ENCODE measurements around the gene CDC34.

The CDC34 gene

GRCh38 chr19:497869-498510 is 33.6 kb upstream of the CDC34 start:
- no peak for DNase-seq

- DNase-seq: no peak
Measured at GRCh38 chr19:498511-498891, 33.1 kb upstream of the CDC34 start.

- no peak for DNase-seq
Measured at GRCh38 chr19:498977-499623, 32.5 kb upstream of the CDC34 start.

DNA sequence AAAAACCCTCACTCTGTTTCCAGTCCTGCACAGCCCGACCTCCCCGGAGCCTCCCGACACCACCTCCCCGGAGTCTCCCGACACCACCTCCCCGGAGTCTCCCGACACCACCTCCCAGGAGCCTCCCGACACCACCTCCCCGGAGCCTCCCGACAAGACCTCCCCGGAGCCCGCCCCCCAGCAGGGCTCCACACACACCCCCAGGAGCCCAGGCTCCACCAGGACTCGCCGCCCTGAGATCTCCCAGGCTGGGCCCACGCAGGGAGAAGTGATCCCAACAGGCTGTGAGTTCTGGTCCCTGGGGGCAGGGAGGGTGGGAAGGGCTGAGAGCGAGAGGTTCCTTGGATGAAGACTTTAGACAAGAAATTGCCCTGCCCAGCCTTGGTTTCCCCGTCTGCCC is 29.9 kb upstream of the CDC34 start:
- no peak for DNase-seq

DNA sequence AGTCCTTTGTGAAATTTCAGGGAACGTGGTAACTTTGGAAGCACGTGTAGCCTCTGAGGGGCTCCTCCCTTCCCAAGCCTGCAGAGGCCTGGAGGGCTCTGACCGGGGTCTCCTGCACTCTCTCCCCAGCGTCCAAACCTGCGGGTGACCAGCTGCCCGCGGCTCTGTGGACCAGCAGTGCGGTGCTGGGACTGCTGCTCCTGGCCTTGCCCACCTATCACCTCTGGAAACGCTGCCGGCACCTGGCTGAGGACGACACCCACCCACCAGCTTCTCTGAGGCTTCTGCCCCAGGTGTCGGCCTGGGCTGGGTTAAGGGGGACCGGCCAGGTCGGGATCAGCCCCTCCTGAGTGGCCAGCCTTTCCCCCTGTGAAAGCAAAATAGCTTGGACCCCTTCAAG is 26.9 kb upstream of the CDC34 start:
- no peak for DNase-seq

DNA sequence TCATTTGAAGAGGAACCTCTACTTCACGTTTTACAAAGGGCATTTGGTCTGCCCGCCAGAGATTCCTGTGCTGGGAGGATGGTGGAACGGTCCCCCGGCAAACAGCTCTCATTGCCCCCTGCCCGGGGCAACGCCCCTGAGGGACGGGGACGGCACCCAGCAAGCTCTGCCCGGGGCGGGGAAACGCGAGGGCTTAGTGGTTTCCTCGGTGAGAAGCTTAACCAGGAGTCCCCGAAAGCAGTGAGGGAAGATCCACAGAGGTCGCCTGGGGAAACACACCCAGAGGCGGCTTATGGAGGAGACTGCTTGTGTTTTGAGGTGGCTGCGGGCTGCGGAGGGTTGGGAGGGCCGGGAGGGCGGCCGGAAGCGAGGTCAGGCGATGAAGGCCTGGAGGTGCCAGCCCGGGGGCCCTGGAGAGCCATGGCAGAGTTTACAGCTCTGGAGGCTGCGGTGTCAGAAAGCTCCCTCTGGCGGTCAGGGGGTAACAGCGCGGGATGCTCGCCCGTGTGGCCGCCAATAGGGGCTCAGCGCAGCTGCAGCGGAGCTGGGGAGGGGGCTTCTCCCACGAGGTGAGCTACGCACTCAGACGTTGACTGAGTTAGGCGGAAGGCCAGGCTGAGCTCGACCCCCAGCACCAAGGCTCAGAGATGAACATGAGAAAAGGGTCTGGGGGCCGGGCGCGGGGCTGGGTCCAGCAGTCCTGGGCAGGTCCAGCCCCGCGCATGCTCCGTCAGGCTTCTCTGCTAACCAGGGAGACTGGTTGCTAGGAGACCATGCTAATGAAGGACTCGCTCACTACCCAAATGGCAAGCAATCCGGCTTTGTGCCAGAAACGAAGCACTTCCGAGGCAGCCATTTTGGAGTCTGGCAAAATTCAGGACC is 24.9 kb upstream of the CDC34 start:
- DNase-seq: peak; percentile 100

GRCh38 chr19:507286-508203 is 24.0 kb upstream of the CDC34 start, which contains the start of gene TPGS1:
TPGS1 (plus strand) TSS chr19:507497; CDS start chr19:507507, 10 bp downstream.
- DNase-seq: peak; percentile 75

DNA sequence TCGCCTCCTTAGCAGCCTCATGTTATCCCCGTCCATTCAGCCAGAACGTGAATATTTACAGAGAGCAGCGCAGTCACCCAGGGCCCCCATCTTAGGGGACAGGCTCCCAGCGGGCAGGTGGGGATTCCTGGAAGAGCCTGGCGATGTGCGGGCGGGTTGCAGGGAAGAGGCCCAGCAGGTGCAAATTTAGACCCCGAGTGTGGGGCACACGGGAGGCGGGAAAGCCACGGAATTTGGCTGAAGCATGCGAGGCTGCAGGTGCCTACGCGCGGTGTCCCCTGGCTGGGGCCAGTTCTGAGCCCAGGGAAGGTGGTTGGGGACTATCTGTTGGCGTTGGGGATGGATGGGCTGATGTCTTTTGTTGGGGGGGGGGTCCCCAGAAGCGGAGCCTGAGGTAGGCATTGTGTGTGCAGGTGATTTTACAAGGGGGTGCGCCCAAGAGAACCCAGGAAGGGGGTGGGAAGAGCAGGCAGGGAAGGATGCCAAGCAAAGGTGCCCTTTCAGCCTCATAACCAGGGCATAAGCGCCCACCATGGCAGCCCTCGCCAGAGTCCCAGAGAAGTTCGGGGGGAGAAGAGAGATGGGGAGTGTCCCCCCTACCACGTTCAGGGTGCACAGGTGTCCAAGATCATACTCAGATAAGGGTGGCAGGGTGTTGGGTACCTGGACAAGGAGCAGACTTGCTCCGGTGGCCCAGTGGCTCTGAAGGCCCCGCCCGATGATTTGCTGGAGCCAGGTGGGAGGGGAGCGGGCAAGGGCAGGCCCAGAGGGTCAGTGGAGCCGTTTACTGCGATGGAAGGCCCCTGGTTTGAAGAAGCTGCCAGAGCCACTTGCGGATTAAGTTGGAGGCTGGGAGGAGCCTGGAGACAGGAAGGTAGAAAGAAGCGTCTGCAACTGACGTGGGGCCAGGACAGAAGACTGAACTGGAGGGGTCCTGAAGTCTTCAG is 23.1 kb upstream of the CDC34 start:
- no peak for DNase-seq

DNA sequence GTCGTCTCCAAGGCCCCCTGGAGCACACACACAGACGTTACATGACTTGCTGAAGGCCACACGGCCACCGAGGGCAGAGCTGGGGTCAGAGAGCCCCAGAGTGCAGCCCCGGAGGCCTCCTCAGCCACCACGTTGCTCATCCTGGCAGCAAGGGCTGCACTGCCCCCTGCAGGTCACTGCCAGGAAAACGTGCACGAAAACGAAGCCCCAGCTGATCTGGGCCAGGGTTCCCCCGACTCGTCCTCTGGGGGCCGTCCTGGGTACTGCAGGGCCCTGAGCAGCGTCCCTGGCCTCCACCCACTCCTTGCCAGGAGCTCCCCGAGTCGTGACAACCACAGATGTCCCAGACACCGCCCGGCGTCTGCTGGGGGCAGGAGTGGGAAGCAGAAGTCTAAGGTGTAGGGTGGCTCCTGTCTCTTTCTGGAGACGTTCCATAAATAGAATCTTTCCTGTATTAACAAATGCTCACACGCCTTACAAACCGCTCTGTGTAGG is 20.9 kb upstream of the CDC34 start:
- DNase-seq: peak; percentile 81

DNA sequence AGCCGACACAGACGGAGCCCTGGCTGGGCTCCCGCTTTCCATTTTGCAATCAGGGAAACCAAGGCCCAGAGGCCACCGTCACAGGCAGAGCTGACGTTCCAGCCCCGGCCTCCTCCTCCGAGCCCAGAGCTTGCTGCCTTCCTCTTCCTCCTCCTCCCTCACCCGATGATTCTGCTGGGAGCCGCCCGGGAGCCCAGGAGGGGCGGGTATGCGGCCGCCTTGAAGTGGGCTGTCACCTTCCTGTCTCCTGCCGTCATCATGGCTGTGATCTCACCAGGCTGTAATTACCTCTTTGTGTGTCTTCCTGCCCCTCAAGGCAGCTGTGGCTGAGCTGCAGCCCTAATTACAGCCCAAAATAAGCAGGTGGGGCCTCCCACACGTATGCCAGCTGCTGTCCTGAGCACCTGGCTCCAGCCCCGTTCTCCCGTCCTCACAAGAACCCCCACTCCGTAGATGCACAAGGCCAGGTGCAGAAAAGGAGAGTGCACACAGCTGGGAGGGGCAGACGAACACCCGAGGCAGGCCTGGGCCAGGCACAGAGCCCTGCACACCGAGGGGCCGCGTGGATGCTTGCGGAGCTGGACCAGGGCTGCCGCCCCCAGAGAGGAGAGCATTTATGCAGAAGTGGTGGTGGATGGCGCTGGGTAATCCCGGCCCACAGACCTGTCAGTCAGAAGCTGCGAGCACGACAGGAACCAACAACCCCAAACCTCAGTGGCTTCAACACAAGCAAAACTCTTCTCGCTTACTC is 20.3 kb upstream of the CDC34 start:
- DNase-seq: peak; percentile 98

- no peak for DNase-seq
Measured at GRCh38 chr19:512547-513365, 18.8 kb upstream of the CDC34 start.

DNA sequence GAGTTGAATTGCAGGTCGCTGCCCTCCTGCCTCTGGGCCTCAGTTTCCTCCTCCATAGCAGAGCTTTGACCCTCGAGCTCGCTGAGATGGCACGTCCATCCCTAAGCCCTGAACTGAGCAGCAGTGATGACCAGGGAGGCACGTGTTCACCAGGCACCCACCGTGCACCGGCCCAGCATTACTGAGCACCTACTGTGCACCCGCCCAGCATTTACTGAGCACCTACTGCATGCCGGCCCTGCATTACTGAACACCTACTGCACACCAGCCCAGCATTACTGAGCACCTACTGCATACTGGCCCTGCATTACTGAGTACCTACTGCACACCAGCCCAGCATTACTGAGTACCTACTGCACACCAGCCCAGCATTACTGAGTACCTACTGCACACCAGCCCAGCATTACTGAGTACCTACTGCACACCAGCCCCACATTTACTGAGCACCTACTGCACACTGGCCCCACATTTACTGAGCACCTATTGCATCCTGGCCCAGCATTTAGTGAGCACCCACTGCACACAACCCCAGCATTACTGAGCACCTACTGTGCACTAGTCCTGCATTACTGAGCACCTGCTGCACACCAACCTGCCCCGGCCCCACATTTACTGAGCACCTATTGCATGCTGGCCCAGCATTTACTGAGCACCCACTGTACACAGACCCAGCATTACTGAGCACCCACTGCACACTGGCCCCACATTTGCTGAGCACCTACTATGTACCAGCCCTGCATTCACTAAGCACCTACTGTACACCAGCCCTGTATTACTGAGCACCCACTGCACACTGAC is 18.0 kb upstream of the CDC34 start:
- DNase-seq: no peak

DNA sequence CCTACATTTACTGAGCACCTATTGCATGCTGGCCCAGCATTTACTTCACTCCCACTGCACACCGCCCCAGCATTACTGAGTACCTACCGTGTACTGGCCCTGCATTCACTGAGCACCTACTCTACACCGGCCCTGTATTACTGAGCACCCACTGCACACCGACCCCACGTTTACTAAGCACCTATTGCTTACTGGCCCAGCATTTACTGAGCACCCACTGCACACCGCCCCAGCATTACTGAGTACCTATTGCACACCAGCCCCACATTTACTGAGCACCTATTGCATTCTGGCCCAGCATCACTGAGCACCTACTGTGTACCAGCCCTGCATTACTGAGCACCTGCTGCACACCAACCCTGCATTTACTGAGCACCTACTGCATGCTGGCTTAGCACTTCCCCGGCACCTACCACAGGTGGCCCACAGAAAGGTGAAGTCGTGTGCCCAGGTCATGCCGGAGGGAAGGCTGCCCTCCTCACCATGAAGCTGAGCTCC is 17.3 kb upstream of the CDC34 start:
- DNase-seq: no peak

GRCh38 chr19:517721-518597 is 13.6 kb upstream of the CDC34 start:
- DNase-seq: no peak

- no peak for DNase-seq
Measured at GRCh38 chr19:518598-519231, 12.8 kb upstream of the CDC34 start.

- DNase-seq: no peak
Measured at GRCh38 chr19:519449-519865, 12.1 kb upstream of the CDC34 start.

GRCh38 chr19:522726-523125 is 8.8 kb upstream of the CDC34 start:
- DNase-seq: no peak

All from NCI-H1105 (cell line).